Endodermal cell (in vitro differentiated cells): ENCODE data around the gene PCP2. TPM values are rescaled to one million over a fixed set of nuclear protein-coding genes. Genes with fewer than 3 reads are reported as not detected.

Experiments used
- DNase-seq: peaks from one replicate; pipeline ENCODE4 v3.0.0-alpha.2; 2017
- H3K27ac ChIP-seq: 2 replicates; pipeline ENCODE4 v1.5.1; 2013; ENCODE audit warnings: mild to moderate bottlenecking, low read depth, low read length, moderate library complexity
- H3K27me3 ChIP-seq: 2 replicates; pipeline ENCODE4 v1.6.1; 2013; ENCODE audit warnings: mild to moderate bottlenecking, low read length, moderate library complexity; ENCODE audit not compliant: insufficient read depth, control insufficient read depth, poor library complexity, severe bottlenecking
- H3K36me3 ChIP-seq: 2 replicates; pipeline ENCODE4 v1.7.0; 2013; ENCODE audit warnings: mild to moderate bottlenecking, low read length, moderate library complexity; ENCODE audit not compliant: control insufficient read depth, insufficient read depth
- H3K4me1 ChIP-seq: one replicate; pipeline ENCODE4 v1.7.0; 2013; ENCODE audit warnings: low read length; ENCODE audit not compliant: control insufficient read depth, insufficient read depth
- H3K4me3 ChIP-seq: 2 replicates; pipeline ENCODE4 v1.5.1; 2013; ENCODE audit warnings: mild to moderate bottlenecking, low read length, moderate library complexity
- H3K9ac ChIP-seq: 2 replicates; pipeline ENCODE4 v1.6.1; 2013; ENCODE audit warnings: mild to moderate bottlenecking, low read length, moderate library complexity; ENCODE audit not compliant: poor library complexity, severe bottlenecking; ENCODE audit errors: extremely low read depth
- H3K9me3 ChIP-seq: 2 replicates; pipeline ENCODE4 v1.6.1; 2013; ENCODE audit warnings: mild to moderate bottlenecking, low read length, moderate library complexity; ENCODE audit not compliant: control insufficient read depth
- H3K27ac Mint-ChIP-seq: 2 replicates; pipeline ENCODE4 v1.8.0; 2020; ENCODE audit warnings: mixed read lengths
- H3K27me3 Mint-ChIP-seq: 2 replicates; pipeline ENCODE4 v1.8.0; 2021; ENCODE audit warnings: mild to moderate bottlenecking, mixed read lengths; ENCODE audit not compliant: insufficient read depth
- H3K36me3 Mint-ChIP-seq: 2 replicates; pipeline ENCODE4 v1.8.0; 2020; ENCODE audit warnings: low read depth, mixed read lengths
- H3K4me1 Mint-ChIP-seq: 2 replicates; pipeline ENCODE4 v1.8.0; 2020; ENCODE audit warnings: mixed read lengths
- H3K4me3 Mint-ChIP-seq: 2 replicates; pipeline ENCODE4 v1.8.0; 2020; ENCODE audit warnings: mild to moderate bottlenecking, moderate library complexity, mixed read lengths
- H3K9me3 Mint-ChIP-seq: 2 replicates; pipeline ENCODE4 v1.8.0; 2020; ENCODE audit warnings: mild to moderate bottlenecking, mixed read lengths
- CTCF ChIP-seq: fragments of 200-600 bp; sonication (generic); conservative IDR thresholded peaks from 2 replicates; pipeline ENCODE4 v1.5.0; 2021; ENCODE audit warnings: antibody characterized with exemption, mild to moderate bottlenecking
- WGBS, 2 experiments: methylation state at CpG; one replicate each; pipeline versions ENCODE4 v1.1.5 to v1.1.7; 2013; ENCODE audit warnings: missing lambda C conversion rate in 2 of 2, mixed read lengths in 1 of 2; ENCODE audit not compliant: insufficient coverage in 1 of 2, insufficient read length in 1 of 2; 5-methylcytosine and 5-hydroxymethylcytosine counted together
- total RNA-seq, 2 donors: library from RNA; stranded (reverse); fragmentation: NEBNext Ultra II Directional in 1 of 2; extraction: Animal tissue kit (Norgen Biotek cat#: 25700) in 1 of 2; gene quantifications; 2 replicates in 1 of 2; 3 replicates in 1 of 2; pipeline ENCODE4 v1.2.1, GENCODE V29; 2021

The PCP2 gene
- total RNA-seq, 2 donors from 2014 or later = 0.55 TPM; not detected in 1

- no peak overlapping the region for H3K4me3 ChIP-seq
- H3K4me3 Mint-ChIP-seq = no peak overlapping the region
- no peak overlapping the region for H3K9ac ChIP-seq
- H3K36me3 Mint-ChIP-seq = no peaks in the 10 kb centered on the region
- DNase-seq = no peak
- H3K36me3 ChIP-seq = no peaks in the 10 kb centered on the region
- no peak for TF ChIP-seq CTCF
- no peaks in the 10 kb centered on the region for H3K9me3 Mint-ChIP-seq
- WGBS, 2 experiments = 76 to 80% methylated on average over 4 to 8 of the region's 8 CpGs
- H3K27me3 ChIP-seq = peaks cover 11% of the 10 kb centered on the region
- peaks cover 39% of the 10 kb centered on the region for H3K27me3 Mint-ChIP-seq
- no peak overlapping the region for H3K27ac Mint-ChIP-seq
- no peaks in the 10 kb centered on the region for H3K4me1 Mint-ChIP-seq
- no peaks in the 10 kb centered on the region for H3K4me1 ChIP-seq
- H3K9me3 ChIP-seq = no peaks in the 10 kb centered on the region
- H3K27ac ChIP-seq = no peak overlapping the region
These were observed 28.4 kb upstream of the PCP2 start for GRCh38 chr19:7661744-7662538.

- no peak for TF ChIP-seq CTCF
- Histone ChIP-seq H3K27me3 (peaks cover 12% of the 10 kb centered on the region), H3K9ac (no peak overlapping the region), H3K27ac (no peak overlapping the region), H3K4me1 (no peaks in the 10 kb centered on the region), H3K36me3 (no peaks in the 10 kb centered on the region), H3K9me3 (no peaks in the 10 kb centered on the region), H3K4me3 (no peak overlapping the region)
- H3K27ac Mint-ChIP-seq = no peak overlapping the region
- no peaks in the 10 kb centered on the region for H3K4me1 Mint-ChIP-seq
- H3K36me3 Mint-ChIP-seq = no peaks in the 10 kb centered on the region
- no peaks in the 10 kb centered on the region for H3K9me3 Mint-ChIP-seq
- DNase-seq = no peak
- peaks cover 45% of the 10 kb centered on the region for H3K27me3 Mint-ChIP-seq
- 75% methylated on average over 3 to 9 of the region's 9 CpGs for WGBS, 2 experiments
- H3K4me3 Mint-ChIP-seq = no peak overlapping the region
These were observed 24.7 kb upstream of the PCP2 start for GRCh38 chr19:7658219-7658686.

- Histone ChIP-seq H3K27ac (no peak overlapping the region), H3K27me3 (peaks cover 12% of the 10 kb centered on the region), H3K36me3 (no peaks in the 10 kb centered on the region), H3K4me3 (no peak overlapping the region), H3K9me3 (no peaks in the 10 kb centered on the region), H3K4me1 (no peaks in the 10 kb centered on the region), H3K9ac (no peak overlapping the region)
- H3K4me1 Mint-ChIP-seq = no peaks in the 10 kb centered on the region
- no peak overlapping the region for H3K4me3 Mint-ChIP-seq
- no peaks in the 10 kb centered on the region for H3K36me3 Mint-ChIP-seq
- no peak for TF ChIP-seq CTCF
- DNase-seq = no peak
- H3K27ac Mint-ChIP-seq = no peak overlapping the region
- 55 to 74% methylated on average over 6 to 14 of the region's 14 CpGs for whole genome bisulfite sequencing, 2 experiments
- no peaks in the 10 kb centered on the region for H3K9me3 Mint-ChIP-seq
- peaks cover 51% of the 10 kb centered on the region for H3K27me3 Mint-ChIP-seq
These were observed 23.7 kb upstream of the PCP2 start for GRCh38 chr19:7657131-7657751.
